Measurements from ENCODE around the gene SLC38A10.

Gene SLC38A10

GRCh38 chr17:81235822-81236740 is 59.0 kb downstream of the SLC38A10 start:
- Histone ChIP-seq H3K4me1 (ENCODE audit: control insufficient read depth in 1 of 2, insufficient read depth in 1 of 2, low read depth in 1 of 2, low read length in 1 of 2) (peaks cover 23 to 24% of the 10 kb centered on the region in 2 experiments), H3K36me3 (peaks cover 60% of the 10 kb centered on the region), H3K9me3 (no peaks in the 10 kb centered on the region), H3K4me3 (ENCODE audit: low read depth in 1 of 2, low read length in 1 of 2) (no peak overlapping the region), H3K27me3 (no peaks in the 10 kb centered on the region), H3K27ac (no peak overlapping the region)
- no peak for TF ChIP-seq CTCF (IDR thresholded peaks at IDR 0.05)

GRCh38 chr17:81234940-81235821 is 59.9 kb downstream of the SLC38A10 start:
- no peaks in the 10 kb centered on the region for H3K27me3 ChIP-seq
- H3K27ac ChIP-seq = no peak overlapping the region
- peaks cover 23% of the 10 kb centered on the region in 2 experiments for H3K4me1 ChIP-seq (ENCODE audit: control insufficient read depth in 1 of 2, insufficient read depth in 1 of 2, low read depth in 1 of 2, low read length in 1 of 2)
- no peak for TF ChIP-seq CTCF (IDR thresholded peaks at IDR 0.05)
- no peaks in the 10 kb centered on the region for H3K9me3 ChIP-seq
- no peak overlapping the region for H3K4me3 ChIP-seq (ENCODE audit: low read depth in 1 of 2, low read length in 1 of 2)
- H3K36me3 ChIP-seq = peaks cover 69% of the 10 kb centered on the region

GRCh38 chr17:81234506-81234855 is 60.6 kb downstream of the SLC38A10 start:
- Histone ChIP-seq H3K4me3 (ENCODE audit: low read depth in 1 of 2, low read length in 1 of 2) (no peak overlapping the region), H3K27me3 (no peaks in the 10 kb centered on the region), H3K36me3 (peaks cover 76% of the 10 kb centered on the region), H3K4me1 (ENCODE audit: control insufficient read depth in 1 of 2, insufficient read depth in 1 of 2, low read depth in 1 of 2, low read length in 1 of 2) (peaks cover 16 to 17% of the 10 kb centered on the region in 2 experiments), H3K9me3 (no peaks in the 10 kb centered on the region), H3K27ac (no peak overlapping the region)
- no peak for TF ChIP-seq CTCF (IDR thresholded peaks at IDR 0.05)

GRCh38 chr17:81233811-81234505 is 61.1 kb downstream of the SLC38A10 start:
- no peak overlapping the region for H3K27ac ChIP-seq
- no peak for TF ChIP-seq CTCF (IDR thresholded peaks at IDR 0.05)
- no peak overlapping the region for H3K4me3 ChIP-seq (ENCODE audit: low read depth in 1 of 2, low read length in 1 of 2)
- no peaks in the 10 kb centered on the region for H3K9me3 ChIP-seq
- H3K4me1 ChIP-seq (ENCODE audit: control insufficient read depth in 1 of 2, insufficient read depth in 1 of 2, low read depth in 1 of 2, low read length in 1 of 2) = peaks cover 15 to 16% of the 10 kb centered on the region in 2 experiments
- H3K36me3 ChIP-seq = peaks cover 81% of the 10 kb centered on the region
- H3K27me3 ChIP-seq = no peaks in the 10 kb centered on the region

GRCh38 chr17:81233316-81233715 is 61.8 kb downstream of the SLC38A10 start:
- Histone ChIP-seq H3K4me1 (ENCODE audit: control insufficient read depth in 1 of 2, insufficient read depth in 1 of 2, low read depth in 1 of 2, low read length in 1 of 2) (peaks cover 18 to 19% of the 10 kb centered on the region in 2 experiments), H3K4me3 (ENCODE audit: low read depth in 1 of 2, low read length in 1 of 2) (no peak overlapping the region), H3K36me3 (peaks cover 85% of the 10 kb centered on the region), H3K9me3 (no peaks in the 10 kb centered on the region), H3K27ac (no peak overlapping the region), H3K27me3 (no peaks in the 10 kb centered on the region)
- no peak for TF ChIP-seq CTCF (IDR thresholded peaks at IDR 0.05)
